Right kidney (tissue), 1 donor: ENCODE results near the gene DLG1.

Experiments
- DNase-seq: peaks from one replicate; pipeline ENCODE4 v3.0.0-alpha.2; 2016

Gene DLG1

DNA sequence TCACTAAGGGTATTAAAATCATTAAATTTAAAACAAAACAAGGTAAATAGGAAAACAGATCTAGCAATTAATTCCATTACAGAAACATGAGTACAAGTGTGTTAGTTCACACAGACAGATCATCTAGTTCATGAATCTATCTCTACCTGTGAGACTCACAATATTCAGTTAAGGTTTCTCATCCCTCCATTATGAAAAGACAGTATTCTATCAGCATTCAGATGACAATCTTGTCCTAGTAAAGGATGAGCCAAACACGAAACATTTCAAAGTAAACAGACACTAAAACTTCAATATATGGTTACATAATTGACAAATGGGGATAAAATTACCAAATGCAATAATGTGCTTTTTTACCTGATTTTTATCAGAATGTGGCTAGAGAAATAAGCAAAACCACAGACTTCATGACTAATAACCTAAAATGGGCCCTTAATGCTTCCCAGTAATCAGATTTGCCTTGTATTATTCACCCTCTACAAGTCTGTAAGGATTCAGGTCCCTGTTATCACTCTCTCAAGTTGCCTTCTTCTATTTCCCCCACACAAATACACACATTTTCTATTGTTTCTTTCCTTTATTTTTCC lies 126.8 kb downstream of the DLG1 start:
- DNase-seq = no peak

DNA sequence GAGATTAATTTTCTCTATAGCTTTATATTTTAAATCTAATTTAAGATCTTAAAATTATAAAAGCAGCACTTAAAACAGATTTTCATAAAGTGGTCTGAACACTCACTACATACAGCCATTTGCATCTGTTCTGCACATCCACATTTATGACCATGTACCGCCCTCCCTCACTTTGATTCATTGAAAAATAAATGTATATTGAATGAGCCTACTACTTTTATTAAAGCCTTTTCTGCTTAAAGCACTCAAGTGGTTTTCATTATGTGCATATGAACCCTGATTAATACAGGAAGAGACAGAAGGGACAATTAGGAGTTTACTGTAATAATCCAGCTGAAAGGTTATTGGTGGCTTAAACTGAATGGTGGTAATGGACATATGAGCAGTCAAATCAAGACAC lies 129.4 kb downstream of the DLG1 start:
- DNase-seq = no peak

DNA sequence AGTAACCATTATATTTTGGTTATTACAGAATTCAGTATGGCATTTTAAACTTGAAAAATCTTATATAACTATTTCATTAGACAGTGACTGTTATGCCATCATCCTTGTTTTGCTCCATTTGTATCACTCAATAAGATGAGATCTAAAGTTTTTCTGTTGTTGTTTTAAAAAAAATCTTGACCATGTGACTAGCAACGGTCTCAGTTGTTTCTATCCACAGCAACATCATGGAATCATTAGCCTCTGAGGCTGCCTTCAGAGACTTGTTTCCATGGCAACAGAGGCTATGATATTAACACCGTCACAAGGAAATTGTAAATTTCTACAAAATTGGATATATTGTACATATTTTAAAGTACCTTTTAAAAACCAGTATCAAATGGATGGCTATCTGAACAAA lies 129.8 kb downstream of the DLG1 start:
- DNase-seq = no peak

DNA sequence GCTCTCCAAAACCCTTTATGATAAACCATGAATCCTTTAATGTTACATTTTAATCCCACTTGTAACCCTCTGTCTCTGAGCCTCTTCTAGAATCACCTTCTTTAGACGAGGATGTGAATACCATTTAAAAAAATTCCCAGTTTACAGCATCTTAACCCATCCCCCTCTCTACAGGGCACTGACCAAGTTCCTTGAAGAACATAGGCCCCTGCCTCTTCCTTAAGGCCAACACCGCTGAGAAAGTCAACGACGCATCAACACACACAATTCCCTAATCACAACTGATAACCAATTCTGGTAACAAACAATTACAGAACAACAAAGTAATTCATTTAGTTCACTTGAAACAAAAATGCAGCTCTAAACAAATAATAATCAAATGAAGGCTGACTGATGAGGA lies 130.3 kb downstream of the DLG1 start:
- DNase-seq = no peak

DNA sequence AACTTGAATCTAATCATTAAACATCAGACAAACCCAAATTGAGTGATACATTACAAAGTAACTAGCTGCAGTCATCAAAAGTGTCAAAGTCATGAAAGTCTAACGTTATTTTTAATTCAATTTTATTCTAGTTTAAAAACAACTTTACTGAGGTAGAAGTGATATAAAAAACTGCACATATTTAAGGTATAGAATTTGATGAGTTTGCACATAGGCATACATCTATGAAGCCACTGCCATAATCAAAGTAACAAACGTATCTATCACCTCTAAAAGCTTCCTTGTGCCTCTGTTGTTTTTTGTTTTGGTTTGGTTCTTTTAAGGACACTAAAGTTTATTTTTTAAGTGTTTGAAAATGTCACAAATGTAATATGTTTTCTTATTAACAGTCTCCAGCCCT lies 130.9 kb downstream of the DLG1 start:
- no peak for DNase-seq

DNA sequence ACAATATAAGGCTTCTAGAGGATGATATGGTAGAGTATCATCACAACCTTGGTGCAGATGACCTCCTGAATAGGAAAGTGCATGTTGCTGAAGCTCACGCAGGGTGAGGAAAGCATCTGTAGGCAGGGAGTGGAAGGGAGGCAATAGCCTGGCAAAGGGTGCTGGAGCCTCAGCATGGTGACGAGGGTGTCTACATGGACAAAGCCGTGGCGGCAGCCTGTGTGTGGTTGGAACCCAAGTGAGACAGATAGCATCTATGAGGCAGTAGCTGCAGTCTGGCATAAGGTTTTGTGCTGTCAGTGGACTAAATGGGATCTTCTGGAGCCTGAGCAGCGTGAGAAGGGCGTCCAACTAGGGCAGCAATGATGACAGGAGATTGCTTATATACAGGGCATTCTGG lies 132.5 kb downstream of the DLG1 start:
- no peak for DNase-seq

DNA sequence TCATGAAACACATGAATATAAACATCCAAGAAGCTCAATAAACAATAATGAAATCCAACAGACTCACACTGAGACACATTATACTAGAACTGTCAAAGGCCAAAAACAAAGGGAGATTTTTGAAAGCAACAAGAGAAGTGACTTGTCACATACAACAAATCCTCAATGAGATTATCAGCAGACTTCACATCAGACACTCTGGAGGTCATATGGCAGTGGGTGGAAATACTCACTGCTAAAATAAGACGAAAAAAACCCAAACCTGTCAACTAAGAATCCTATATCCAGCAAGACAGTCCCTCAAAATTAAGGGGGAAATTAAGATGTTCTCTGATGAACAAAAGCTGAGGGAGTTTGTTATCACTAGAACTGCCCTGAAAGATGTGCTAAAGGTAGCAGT lies 143.4 kb downstream of the DLG1 start:
- no peak for DNase-seq

DNA sequence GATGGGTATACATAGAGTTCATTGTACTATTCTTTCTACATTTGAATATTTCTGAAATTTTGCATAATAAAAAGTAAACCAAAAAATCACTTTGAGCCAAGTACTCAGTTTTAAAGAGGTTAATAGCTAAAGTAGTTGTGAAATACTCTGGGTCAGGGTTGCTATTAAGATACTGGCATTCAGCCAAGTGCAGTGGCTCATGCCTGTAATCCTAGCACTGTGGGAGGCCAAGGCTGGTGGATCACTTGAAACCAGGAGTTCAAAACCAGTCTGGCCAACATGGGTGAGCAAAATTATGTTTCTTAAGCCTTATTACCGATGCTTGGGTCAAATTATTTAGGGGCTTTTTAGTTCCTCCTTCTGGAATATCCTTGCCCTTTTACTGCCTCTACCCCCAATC lies 146.8 kb downstream of the DLG1 start:
- peak; percentile 8 for DNase-seq

DNA sequence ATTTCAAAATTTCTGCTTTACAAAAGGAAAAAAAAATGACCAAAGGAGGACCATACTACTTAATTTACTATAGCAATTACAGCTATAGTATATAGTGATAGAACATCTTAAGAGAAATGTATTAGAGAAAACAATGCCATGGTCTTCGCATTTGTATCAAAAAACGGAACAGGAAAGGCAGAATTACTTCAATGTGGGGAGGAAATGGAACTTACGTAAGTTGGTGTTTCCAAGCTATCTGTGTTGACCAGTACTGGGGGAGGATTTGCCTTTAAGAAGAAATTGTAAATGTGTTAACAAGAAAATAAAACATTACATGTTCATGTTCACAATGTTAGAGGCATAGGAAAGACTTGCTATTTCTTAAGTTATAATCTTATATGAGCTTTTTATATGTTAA lies 148.9 kb downstream of the DLG1 start:
- DNase-seq = no peak

DNA sequence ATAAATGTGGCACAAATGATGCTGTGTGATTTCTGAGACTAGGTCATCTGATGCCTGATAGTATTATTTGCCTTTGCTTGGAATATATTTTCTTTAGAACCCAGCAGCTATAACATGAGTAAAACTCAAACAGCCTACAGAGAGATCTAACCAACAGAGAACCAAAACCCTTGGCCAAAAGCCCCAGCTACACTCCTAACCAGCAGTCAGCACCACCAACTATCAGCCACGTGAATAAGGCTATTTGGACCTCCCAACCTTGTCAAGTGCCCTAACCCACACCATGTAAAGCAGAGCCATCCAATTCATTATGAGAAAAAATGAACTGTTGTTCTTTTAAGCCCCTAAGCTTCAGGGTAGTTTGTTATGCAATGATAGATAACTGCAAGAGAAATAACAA lies 154.2 kb downstream of the DLG1 start:
- DNase-seq = no peak

DNA sequence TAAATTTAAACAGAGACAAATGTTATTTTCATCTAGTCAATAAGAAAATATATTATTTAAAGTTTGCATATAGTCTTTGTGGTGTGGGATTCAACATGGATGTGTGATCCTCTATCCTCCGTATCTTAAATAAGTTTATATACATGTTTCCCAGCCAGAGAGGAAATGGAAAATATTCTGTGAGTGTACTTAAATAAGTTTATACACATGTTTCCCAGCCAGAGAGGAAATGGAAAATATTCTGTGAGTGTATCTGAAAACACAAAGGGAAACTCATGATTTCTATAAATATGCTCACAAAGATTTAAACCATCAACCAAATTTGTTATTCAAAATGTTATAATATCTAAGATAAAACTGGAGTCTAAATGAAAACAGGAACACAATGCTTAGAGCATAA lies 158.8 kb downstream of the DLG1 start:
- no peak for DNase-seq

DNA sequence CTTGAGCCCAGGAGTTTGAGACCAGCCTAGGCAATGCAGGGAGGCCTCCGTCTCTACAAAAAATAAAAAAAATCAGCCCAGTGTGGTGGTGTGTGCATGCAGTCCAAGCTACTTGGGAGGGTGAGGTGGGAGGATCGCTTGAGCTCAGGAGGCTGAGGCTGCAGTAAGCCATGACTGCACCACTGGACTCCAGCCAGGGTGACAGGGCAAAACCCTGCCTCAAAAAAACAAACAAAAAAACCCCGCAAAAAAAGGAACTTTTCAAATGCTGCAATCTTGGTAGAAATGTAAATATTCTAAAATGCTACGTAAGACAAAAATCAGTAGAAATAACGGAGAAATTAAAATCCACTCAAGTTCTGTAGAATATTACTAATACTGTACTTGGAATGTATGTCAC lies 160.7 kb downstream of the DLG1 start:
- DNase-seq = no peak

DNA sequence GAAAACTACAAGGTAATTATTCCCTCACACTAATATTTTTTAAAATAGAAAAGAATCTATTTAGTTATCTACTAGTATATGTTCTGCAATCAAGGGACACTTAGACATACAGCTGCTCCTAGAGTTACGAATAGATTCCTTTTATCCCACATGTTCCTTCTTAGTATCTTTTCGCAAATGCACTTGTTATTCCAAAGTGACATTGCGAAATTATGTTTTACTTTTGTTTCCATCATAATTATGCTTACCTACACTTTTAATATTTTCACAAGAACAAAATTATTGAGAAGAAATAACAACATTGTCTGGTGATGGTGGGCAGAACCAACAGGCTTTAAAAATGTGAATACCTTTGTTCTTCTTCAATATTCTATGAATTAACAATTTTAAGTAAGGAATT lies 161.7 kb downstream of the DLG1 start:
- no peak for DNase-seq

DNA sequence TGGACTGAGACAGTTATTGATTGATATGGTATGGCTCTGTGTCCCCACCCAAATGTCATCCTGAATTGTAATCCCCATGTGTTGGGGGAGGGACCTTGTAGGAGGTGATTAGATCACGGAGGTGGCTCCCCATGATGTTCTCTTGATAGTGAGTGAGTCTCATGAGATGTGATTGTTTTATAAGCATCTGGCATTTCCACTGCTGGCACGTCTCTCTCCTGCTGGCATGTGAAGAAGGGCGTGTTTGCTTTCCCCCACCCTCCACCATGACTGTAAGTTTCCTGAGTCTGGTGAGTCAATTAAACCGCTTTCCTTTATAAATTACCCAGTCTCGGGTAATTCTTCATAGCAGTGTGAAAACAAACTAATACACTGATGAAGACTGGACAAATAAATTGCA lies 163.2 kb downstream of the DLG1 start:
- DNase-seq = no peak

DNA sequence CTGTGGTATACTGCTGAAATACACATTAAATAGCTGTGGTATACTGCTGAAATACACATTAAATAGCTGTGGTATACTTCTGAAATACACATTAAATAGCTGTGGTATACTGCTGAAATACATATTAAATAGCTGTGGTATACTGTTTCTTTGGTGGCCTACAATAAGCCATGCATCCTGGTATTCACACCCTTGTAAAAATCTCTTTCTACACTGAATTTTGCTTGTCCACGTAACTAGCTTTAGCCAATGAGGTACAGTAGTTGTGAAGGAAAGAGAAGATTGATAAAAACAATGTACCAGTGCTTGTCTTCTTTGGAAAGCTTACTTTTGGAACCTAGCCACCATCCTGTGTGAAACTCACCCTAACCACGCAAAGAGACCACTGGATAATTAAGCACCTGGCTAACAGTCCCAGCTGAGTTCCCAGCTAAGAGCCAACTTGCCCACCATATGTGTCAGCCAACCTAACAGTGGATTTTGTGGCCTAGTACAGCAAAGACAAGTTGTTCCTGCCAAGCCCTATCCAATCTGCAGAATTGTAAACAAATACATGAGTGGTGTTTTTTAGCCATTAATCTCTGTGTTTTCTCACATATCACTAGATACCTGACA lies 165.4 kb downstream of the DLG1 start:
- no peak for DNase-seq

DNA sequence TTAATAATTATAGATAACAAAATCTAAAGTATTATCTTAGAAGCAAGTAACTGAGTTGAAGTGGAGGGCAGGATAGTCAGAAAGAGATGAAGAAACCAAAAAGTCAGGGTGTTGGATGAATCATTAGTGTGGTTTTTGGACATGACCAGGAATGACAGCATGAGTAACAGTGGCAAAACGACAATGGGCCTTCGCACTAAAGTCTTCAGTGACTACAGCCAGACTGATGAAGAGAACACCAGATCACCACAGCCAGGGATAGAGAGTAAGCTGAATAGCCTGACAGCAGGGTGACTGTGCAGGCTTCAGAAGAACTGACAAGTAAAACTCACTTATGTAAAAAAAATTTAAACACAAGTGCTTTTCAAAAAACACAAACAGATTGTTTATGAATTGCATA lies 172.8 kb downstream of the DLG1 start:
- DNase-seq = no peak

DNA sequence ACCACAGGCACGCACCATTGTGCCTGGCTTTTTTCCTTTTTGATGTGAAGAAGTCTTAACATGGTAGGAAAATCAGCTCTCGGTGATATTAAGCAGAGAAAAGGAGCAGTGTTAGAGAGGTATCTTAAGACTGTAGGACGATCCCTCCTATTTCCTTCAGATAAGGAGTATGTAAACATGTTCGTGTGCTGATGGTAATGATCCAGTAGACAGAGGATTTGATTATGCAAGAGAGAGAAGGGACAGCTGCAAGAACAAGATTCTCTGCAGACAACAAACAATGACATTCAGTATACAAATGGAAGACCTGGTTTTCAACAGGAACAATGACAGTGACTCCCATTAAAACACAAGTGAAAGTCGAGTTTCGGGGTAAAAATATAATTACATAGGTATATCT lies 173.7 kb downstream of the DLG1 start:
- DNase-seq = no peak

DNA sequence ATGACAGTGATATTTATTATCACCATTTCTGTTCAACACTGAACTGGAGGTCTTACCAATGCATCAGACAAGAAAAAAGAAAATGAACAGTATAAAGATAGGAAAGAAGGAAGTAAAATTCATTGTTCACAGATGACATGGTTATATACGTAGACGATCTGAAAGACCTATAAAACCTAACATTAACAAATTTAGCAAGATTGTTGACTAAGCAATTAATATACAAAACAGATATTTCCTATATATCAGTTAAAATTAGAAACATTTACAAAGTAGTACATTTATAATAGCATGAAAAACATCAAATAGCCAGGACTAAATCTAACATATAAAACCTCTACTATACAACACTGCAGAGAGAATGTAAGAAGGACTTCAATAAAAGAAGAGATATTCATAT lies 176.0 kb downstream of the DLG1 start:
- no peak for DNase-seq

DNA sequence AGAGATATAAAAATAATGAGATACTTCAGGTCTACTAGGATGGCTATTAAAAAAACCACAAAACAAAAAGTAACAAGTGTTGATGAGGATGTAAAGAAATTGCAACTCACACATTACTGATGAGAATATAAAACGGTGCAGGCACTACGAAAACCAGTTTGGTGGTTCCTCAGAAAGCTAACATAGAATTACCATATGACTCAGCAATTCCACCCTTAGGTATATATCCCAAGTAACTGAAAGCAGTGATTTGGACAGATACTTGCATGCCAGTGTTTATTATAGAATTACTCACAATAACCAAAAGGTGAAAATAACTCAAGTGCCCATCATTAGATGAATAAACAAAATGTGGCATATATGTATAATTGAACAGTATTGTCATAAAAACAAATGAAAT lies 181.3 kb downstream of the DLG1 start:
- DNase-seq = no peak

DNA sequence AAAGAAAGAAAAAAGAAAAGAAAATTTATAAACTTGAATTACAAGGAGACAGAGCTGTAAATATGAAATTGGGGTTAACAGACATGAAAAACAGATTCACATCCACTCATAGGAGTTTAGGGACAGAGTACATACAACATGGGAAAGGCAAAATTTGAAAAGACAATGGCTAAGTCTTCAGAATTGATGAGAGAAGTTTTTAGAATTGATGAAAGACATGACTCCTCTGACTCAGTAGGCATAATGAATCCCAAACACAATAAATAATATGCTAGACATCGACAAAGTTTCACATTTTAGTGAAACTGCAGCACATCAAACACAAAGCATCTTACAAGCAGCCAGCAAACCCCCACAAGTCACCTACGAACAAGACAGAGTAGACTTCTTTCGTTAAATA lies 184.4 kb downstream of the DLG1 start:
- DNase-seq = no peak

DNA sequence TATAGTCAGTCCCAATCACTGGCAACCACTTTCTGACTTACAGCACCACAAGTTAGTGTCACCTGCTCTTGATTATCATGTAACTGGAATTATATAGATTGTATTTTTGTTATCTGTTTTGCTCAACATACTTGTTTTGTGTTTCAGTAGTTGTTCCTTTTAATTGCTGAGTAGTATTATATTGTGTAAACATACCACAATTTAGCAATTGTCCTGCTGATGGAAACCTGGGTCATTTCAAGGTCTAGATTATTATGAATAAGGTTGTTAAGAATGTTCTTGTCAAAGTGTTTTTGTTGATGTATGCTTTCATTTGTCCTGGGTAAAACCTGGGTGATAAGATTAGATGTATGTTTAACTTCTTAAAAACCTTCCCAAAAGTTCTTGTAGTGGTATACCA lies 186.7 kb downstream of the DLG1 start:
- no peak for DNase-seq

DNA sequence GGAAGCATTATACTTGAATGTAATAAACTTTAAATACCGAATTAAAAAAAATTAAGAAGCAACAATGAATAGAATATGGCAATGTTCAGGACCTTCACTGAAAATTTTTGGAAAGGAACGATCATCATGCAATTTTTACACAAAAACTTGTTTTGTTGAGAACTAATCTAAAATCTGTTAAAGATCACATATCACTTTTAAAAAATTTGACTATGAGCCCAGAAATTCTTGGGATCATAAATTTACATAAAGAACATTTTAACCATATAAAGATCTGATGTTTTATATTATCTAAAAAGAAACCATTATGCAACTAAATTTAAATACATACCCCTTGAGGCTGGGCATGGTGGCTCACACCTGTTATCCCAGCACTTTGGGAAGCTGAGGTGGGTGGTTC lies 192.6 kb downstream of the DLG1 start:
- no peak for DNase-seq

DNA sequence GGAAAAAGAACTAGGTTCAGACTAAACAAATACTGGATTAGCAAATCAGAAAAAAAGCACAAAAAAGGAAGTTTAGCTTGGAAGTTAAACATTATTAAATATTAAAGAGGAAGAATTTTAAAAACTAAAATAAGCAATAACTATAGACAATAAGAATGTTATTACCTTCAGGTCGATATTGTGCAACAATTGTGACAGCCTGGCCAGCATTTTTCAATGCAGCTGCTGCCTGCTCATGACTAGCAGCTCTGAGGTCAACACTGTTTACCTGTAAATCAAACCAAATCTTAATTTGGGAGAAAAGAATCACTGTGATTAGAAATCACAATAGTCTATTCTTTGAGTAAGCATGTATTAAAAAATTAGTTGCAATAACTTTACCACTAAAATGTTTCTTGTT lies 193.7 kb downstream of the DLG1 start:
- no peak for DNase-seq

DNA sequence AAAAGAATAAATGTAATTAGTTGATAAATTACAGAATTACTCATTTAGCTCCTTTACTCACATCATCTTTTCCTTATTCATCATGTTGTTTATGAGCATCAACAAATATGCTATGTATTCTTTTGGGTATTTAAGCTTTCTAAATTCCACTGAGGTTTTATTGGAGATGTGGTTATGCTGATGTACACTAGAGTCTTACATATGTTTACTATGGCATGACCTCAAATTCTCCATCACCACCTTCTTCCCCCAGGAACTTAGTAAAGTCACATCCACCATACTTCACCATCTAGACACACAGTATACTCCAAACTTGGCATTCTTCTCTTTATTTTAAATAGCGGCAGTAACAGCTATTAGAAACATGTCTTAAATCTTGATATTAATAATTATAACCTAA lies 194.6 kb downstream of the DLG1 start:
- DNase-seq = no peak

DNA sequence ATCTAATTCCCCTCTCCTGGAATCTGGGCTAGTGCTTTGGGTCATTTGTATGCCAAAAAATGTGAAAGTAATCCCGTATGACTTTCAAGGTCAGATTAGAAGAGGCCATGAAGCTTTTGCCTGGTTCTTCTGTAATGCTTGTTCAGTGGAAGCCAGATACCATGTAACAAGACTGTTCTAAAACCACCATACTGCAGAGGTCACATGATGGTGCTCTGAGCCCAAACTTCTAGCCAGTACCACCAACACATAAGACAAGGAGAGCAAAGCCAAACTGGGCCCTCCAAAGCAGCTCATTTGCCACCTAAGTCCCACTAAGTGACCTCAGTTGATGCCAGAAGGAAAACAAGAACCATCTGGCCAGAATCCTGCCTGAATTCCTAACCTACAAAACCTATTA lies 204.5 kb downstream of the DLG1 start:
- DNase-seq = no peak
